ENCODE data around the gene ADAMTSL1. TPM values are rescaled to one million over a fixed set of nuclear protein-coding genes. Genes with fewer than 3 reads are reported as not detected.

The ADAMTSL1 gene
- total RNA-seq, 1 experiment from 2014 or later, result not detected

- Mint-ChIP-seq H3K4me1 (ENCODE audit: low read depth, unreplicated experiment) (no peaks in the 10 kb centered on the region), H3K27ac (ENCODE audit: unreplicated experiment) (no peak overlapping the region), H3K4me3 (ENCODE audit: low read depth, unreplicated experiment) (no peak overlapping the region), H3K27me3 (ENCODE audit: unreplicated experiment) (peaks cover 12% of the 10 kb centered on the region), H3K36me3 (ENCODE audit: insufficient read depth, unreplicated experiment) (no peaks in the 10 kb centered on the region), H3K9me3 (ENCODE audit: low read depth, unreplicated experiment) (no peaks in the 10 kb centered on the region)
- intact Hi-C loops (cut with micrococcal nuclease; ENCODE audit: unreplicated experiment), result no loop called here
- no peak for TF ChIP-seq CTCF (IDR thresholded peaks at IDR 0.05; ENCODE audit: unreplicated experiment)
- CTCF ChIA-PET, result no interaction called here
- BruUV-seq (replicated peaks), result no TSS peak
- no peak for DNase-seq
These were observed 140.7 kb downstream of the ADAMTSL1 start for GRCh38 chr9:18614651-18615050.

GRCh38 chr9:18616976-18617375, 143.0 kb downstream of the ADAMTSL1 start:
- DNase-seq, result no peak
- TF ChIP-seq CTCF (IDR thresholded peaks at IDR 0.05; ENCODE audit: unreplicated experiment), result no peak
- Mint-ChIP-seq H3K4me1 (ENCODE audit: low read depth, unreplicated experiment) (no peaks in the 10 kb centered on the region), H3K4me3 (ENCODE audit: low read depth, unreplicated experiment) (no peak overlapping the region), H3K27ac (ENCODE audit: unreplicated experiment) (no peak overlapping the region), H3K36me3 (ENCODE audit: insufficient read depth, unreplicated experiment) (no peaks in the 10 kb centered on the region), H3K27me3 (ENCODE audit: unreplicated experiment) (peaks cover 13% of the 10 kb centered on the region), H3K9me3 (ENCODE audit: low read depth, unreplicated experiment) (no peaks in the 10 kb centered on the region)
- CTCF ChIA-PET, result no interaction called here
- no TSS peak for BruUV-seq (replicated peaks)
- intact Hi-C loops (cut with micrococcal nuclease; ENCODE audit: unreplicated experiment), result no loop called here

- CTCF ChIA-PET, result no interaction called here
- H3K9me3 Mint-ChIP-seq (ENCODE audit: low read depth, unreplicated experiment), result no peaks in the 10 kb centered on the region
- DNase-seq, result no peak
- intact Hi-C loops (cut with micrococcal nuclease; ENCODE audit: unreplicated experiment), result no loop called here
- H3K27me3 Mint-ChIP-seq (ENCODE audit: unreplicated experiment), result peaks cover 15% of the 10 kb centered on the region
- TF ChIP-seq CTCF (IDR thresholded peaks at IDR 0.05; ENCODE audit: unreplicated experiment), result no peak
- no peaks in the 10 kb centered on the region for H3K36me3 Mint-ChIP-seq (ENCODE audit: insufficient read depth, unreplicated experiment)
- no peak overlapping the region for H3K4me3 Mint-ChIP-seq (ENCODE audit: low read depth, unreplicated experiment)
- no peaks in the 10 kb centered on the region for H3K4me1 Mint-ChIP-seq (ENCODE audit: low read depth, unreplicated experiment)
- no peak overlapping the region for H3K27ac Mint-ChIP-seq (ENCODE audit: unreplicated experiment)
- no TSS peak for BruUV-seq (replicated peaks)
These were observed 143.8 kb downstream of the ADAMTSL1 start for GRCh38 chr9:18617759-18618158.

DNA sequence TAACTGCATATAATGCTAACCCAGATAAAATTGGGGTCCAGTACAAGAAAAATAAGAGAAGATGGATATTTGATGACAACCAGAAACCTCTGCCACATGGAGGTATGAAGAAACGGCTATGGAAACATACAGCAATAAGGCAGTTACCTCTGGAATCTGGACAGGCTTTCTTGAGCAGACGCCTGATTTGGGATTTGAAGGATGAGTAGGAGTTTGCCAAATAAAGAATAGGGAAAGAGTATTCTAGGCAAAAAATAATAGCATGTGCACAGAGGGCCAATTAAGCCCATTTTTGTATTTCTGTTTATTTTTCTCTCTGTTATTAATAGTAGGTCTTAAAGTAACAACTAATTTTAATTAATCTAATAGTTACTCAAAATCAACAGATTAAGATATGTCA, 144.9 kb downstream of the ADAMTSL1 start:
- CTCF ChIA-PET, result no interaction called here
- Mint-ChIP-seq H3K9me3 (ENCODE audit: low read depth, unreplicated experiment) (no peaks in the 10 kb centered on the region), H3K36me3 (ENCODE audit: insufficient read depth, unreplicated experiment) (no peaks in the 10 kb centered on the region), H3K4me1 (ENCODE audit: low read depth, unreplicated experiment) (no peaks in the 10 kb centered on the region), H3K4me3 (ENCODE audit: low read depth, unreplicated experiment) (no peak overlapping the region), H3K27ac (ENCODE audit: unreplicated experiment) (no peak overlapping the region), H3K27me3 (ENCODE audit: unreplicated experiment) (peaks cover 22% of the 10 kb centered on the region)
- BruUV-seq (replicated peaks), result no TSS peak
- no peak for TF ChIP-seq CTCF (IDR thresholded peaks at IDR 0.05; ENCODE audit: unreplicated experiment)
- no peak for DNase-seq
- intact Hi-C loops (cut with micrococcal nuclease; ENCODE audit: unreplicated experiment), result no loop called here
